Ishikawa (cell line): ENCODE data around the gene TRPC6.

Experiments used
- EP300 ChIP-seq: IDR thresholded peaks from 2 replicates; pipeline ENCODE4 v1.6.1; 2012; ENCODE audit warnings: borderline replicate concordance
- YY1 ChIP-seq: IDR thresholded peaks from 2 replicates; pipeline ENCODE4 v1.6.1; 2012; ENCODE audit warnings: low read depth

- TF ChIP-seq EP300, result no peak
- TF ChIP-seq YY1, result no peak
Measured at GRCh38 chr11:101612481-101612880, 28.7 kb upstream of the TRPC6 start.
